DMS79 treated with DMSO at 0.1 percent for 48 hours (cell line): Measurements from ENCODE around the gene ZBED2.
A peak's percentile ranks its signal among the peaks of the same experiment; 100 is the strongest.
"Not testable (repeated sequence)": the region's sequence is repeated elsewhere in the genome, so short reads cannot be mapped to it uniquely, and the experiment has no call there.

Experiments
- DNase-seq: peaks from one replicate; lab custom pipeline; 2025; lab: John Stamatoyannopoulos, UW

ZBED2 gene

GRCh38 chr3:111595232-111595631 lies at the start of gene ZBED2:
Gene ZBED2, minus strand, starts transcription at chr3:111595346. Its CDS starts 1,145 bp downstream, at chr3:111594201.
- peak; percentile 23 for DNase-seq

GRCh38 chr3:111639316-111639715 lies 44.2 kb upstream of the ZBED2 start:
- no peak for DNase-seq

GRCh38 chr3:111636366-111636885 lies 41.3 kb upstream of the ZBED2 start:
- peak; percentile 21 for DNase-seq

GRCh38 chr3:111635403-111635802 lies 40.3 kb upstream of the ZBED2 start:
- DNase-seq: no peak

GRCh38 chr3:111630638-111631037 lies 35.5 kb upstream of the ZBED2 start:
- DNase-seq: not testable (repeated sequence)

GRCh38 chr3:111629018-111629417 lies 33.9 kb upstream of the ZBED2 start:
- not testable (repeated sequence) for DNase-seq

- no peak for DNase-seq
Observed at GRCh38 chr3:111627092-111627491, 31.9 kb upstream of the ZBED2 start.

GRCh38 chr3:111621535-111621934 lies 26.4 kb upstream of the ZBED2 start:
- DNase-seq: no peak

- no peak for DNase-seq
Observed at GRCh38 chr3:111619833-111620232, 24.7 kb upstream of the ZBED2 start.

GRCh38 chr3:111618945-111619344 lies 23.8 kb upstream of the ZBED2 start:
- no peak for DNase-seq

GRCh38 chr3:111617912-111618601 lies 22.9 kb upstream of the ZBED2 start:
- no peak for DNase-seq

- DNase-seq: no peak
Observed at GRCh38 chr3:111617406-111617805, 22.3 kb upstream of the ZBED2 start.

GRCh38 chr3:111616417-111617105 lies 21.4 kb upstream of the ZBED2 start:
- no peak for DNase-seq

GRCh38 chr3:111615880-111616279 lies 20.7 kb upstream of the ZBED2 start:
- DNase-seq: no peak

- DNase-seq: no peak
Observed at GRCh38 chr3:111613294-111613693, 18.1 kb upstream of the ZBED2 start.

- DNase-seq: peak; percentile 46
Observed at GRCh38 chr3:111610612-111611054, 15.5 kb upstream of the ZBED2 start.

- DNase-seq: peak; percentile 28
Observed at GRCh38 chr3:111610189-111610588, 15.0 kb upstream of the ZBED2 start.

- no peak for DNase-seq
Observed at GRCh38 chr3:111609700-111610099, 14.6 kb upstream of the ZBED2 start.

- DNase-seq: no peak
Observed at GRCh38 chr3:111608383-111608782, 13.2 kb upstream of the ZBED2 start.

GRCh38 chr3:111607240-111607920 lies 12.2 kb upstream of the ZBED2 start:
- DNase-seq: no peak

- no peak for DNase-seq
Observed at GRCh38 chr3:111605493-111605892, 10.3 kb upstream of the ZBED2 start.

GRCh38 chr3:111605018-111605417 lies 9.9 kb upstream of the ZBED2 start:
- no peak for DNase-seq

- peak; percentile 46 for DNase-seq
Observed at GRCh38 chr3:111604119-111604518, 9.0 kb upstream of the ZBED2 start.
